ENCODE results near the gene NRSN1.

GRCh38 chr6:24139639-24140038 lies 13.6 kb downstream of the NRSN1 start:
- TF ChIP-seq POLR2A (IDR thresholded peaks at IDR 0.05) (no peak), POLR2AphosphoS5 (IDR thresholded peaks at IDR 0.05) (no peak), CTCF (IDR thresholded peaks at IDR 0.05) (no peak), EP300 (IDR thresholded peaks at IDR 0.05) (no peak)

All from stomach (tissue), 4 donors.